HG03060 (cell line): ENCODE measurements around the gene MFSD6.
A peak's percentile ranks its signal among the peaks of the same experiment; 100 is the strongest.
"Not testable (repeated sequence)": the region's sequence is repeated elsewhere in the genome, so short reads cannot be mapped to it uniquely, and the experiment has no call there.

Source experiments
- ATAC-seq: cut with Tn5 transposase; IDR thresholded peaks from one replicate; pipeline ENCODE4 v1.9.1; 2021; ENCODE audit warnings: low read depth, moderate number of reproducible peaks; ENCODE audit not compliant: unreplicated experiment

MFSD6 gene

GRCh38 chr2:190404487-190404886 lies 3.7 kb upstream of the MFSD6 start:
- ATAC-seq: no peak

GRCh38 chr2:190405070-190405469 lies 3.1 kb upstream of the MFSD6 start:
- no peak for ATAC-seq

GRCh38 chr2:190405995-190406394 lies 2.2 kb upstream of the MFSD6 start:
- ATAC-seq: no peak

GRCh38 chr2:190406805-190407204 lies 1.4 kb upstream of the MFSD6 start:
- ATAC-seq: no peak

GRCh38 chr2:190407246-190407661 lies 901 bp upstream of the MFSD6 start:
- no peak for ATAC-seq

- peak; percentile 42 for ATAC-seq
Observed at GRCh38 chr2:190408538-190409271, 550 bp downstream of the MFSD6 start.

- ATAC-seq: no peak
Observed at GRCh38 chr2:190409616-190410015, 1.5 kb downstream of the MFSD6 start.

- no peak for ATAC-seq
Observed at GRCh38 chr2:190410166-190410565, 2.0 kb downstream of the MFSD6 start.

- ATAC-seq: no peak
Observed at GRCh38 chr2:190412966-190413365, 4.8 kb downstream of the MFSD6 start.

- ATAC-seq: no peak
Observed at GRCh38 chr2:190413421-190413820, 5.3 kb downstream of the MFSD6 start.

- no peak for ATAC-seq
Observed at GRCh38 chr2:190415251-190415650, 7.1 kb downstream of the MFSD6 start.

- ATAC-seq: no peak
Observed at GRCh38 chr2:190415794-190416775, 7.9 kb downstream of the MFSD6 start.

GRCh38 chr2:190417045-190417842 lies 9.1 kb downstream of the MFSD6 start:
- no peak for ATAC-seq

GRCh38 chr2:190418727-190419126 lies 10.6 kb downstream of the MFSD6 start:
- ATAC-seq: no peak

GRCh38 chr2:190420801-190421200 lies 12.6 kb downstream of the MFSD6 start:
- ATAC-seq: no peak

GRCh38 chr2:190425221-190425866 lies 17.2 kb downstream of the MFSD6 start:
- no peak for ATAC-seq

GRCh38 chr2:190425883-190426658 lies 17.9 kb downstream of the MFSD6 start:
- ATAC-seq: no peak

- not testable (repeated sequence) for ATAC-seq
Observed at GRCh38 chr2:190430866-190431265, 22.7 kb downstream of the MFSD6 start.

GRCh38 chr2:190431907-190432306 lies 23.8 kb downstream of the MFSD6 start:
- no peak for ATAC-seq
